WTC11 (cell line): Measurements from ENCODE around the gene CAPZB. TPM values are rescaled to one million over a fixed set of nuclear protein-coding genes. Genes with fewer than 3 reads are reported as not detected.

ENCODE experiments used
- ATAC-seq: fragments of 200-7000 bp; cut with Tn5 transposase; 2 replicates; pipeline ENCODE4 v1.10.0; 2021; ENCODE audit warnings: mild to moderate bottlenecking, moderate library complexity
- CTCF ChIA-PET: fragments of 300-600 bp; sonication (Branson Sonifier 250); formaldehyde crosslinking; loops from one replicate; lab custom pipeline; 2021; ENCODE audit warnings: antibody characterized with exemption; lab: Charles Lee
- POLR2A ChIA-PET: fragments of 350-600 bp; sonication (Branson Sonifier 250); formaldehyde crosslinking; loops from one replicate; lab custom pipeline; 2021; ENCODE audit warnings: antibody characterized with exemption; lab: Charles Lee
- DNase-seq: peaks from one replicate; pipeline ENCODE4 v3.0.0; 2021; ENCODE audit warnings: low spot score
- H3K27ac Mint-ChIP-seq: 2 replicates; pipeline ENCODE4 v1.8.0; 2021; ENCODE audit warnings: mixed read lengths
- H3K27me3 Mint-ChIP-seq: 2 replicates; pipeline ENCODE4 v1.8.0; 2021; ENCODE audit warnings: low read depth, mild to moderate bottlenecking, moderate library complexity, mixed read lengths
- H3K36me3 Mint-ChIP-seq: 2 replicates; pipeline ENCODE4 v1.8.0; 2021; ENCODE audit warnings: mixed read lengths
- H3K4me1 Mint-ChIP-seq: 2 replicates; pipeline ENCODE4 v1.8.0; 2022; ENCODE audit warnings: mixed read lengths
- H3K4me3 Mint-ChIP-seq: 2 replicates; pipeline ENCODE4 v1.8.0; 2021; ENCODE audit warnings: mild to moderate bottlenecking, moderate library complexity, mixed read lengths
- H3K9me3 Mint-ChIP-seq: 2 replicates; pipeline ENCODE4 v1.8.0; 2021; ENCODE audit warnings: mixed read lengths
- AFF4 ChIP-seq: sonication (generic); formaldehyde crosslinking; IDR thresholded peaks from 2 replicates; pipeline ENCODE4 v1.8.1; 2023; ENCODE audit warnings: mild to moderate bottlenecking, missing genetic modification reagents, borderline replicate concordance
- CTCF ChIP-seq: fragments of 200-600 bp; IDR thresholded peaks from 2 replicates; pipeline ENCODE4 v1.8.0; 2022; ENCODE audit warnings: antibody characterized with exemption
- E2F1 ChIP-seq: sonication (generic); formaldehyde crosslinking; IDR thresholded peaks from 2 replicates; pipeline ENCODE4 v1.8.0; 2022; ENCODE audit warnings: mild to moderate bottlenecking, missing genetic modification reagents
- GABPB1 ChIP-seq: sonication (generic); formaldehyde crosslinking; IDR thresholded peaks from 2 replicates; pipeline ENCODE4 v1.8.1; 2023; ENCODE audit warnings: mild to moderate bottlenecking, missing genetic modification reagents
- HMGXB4 ChIP-seq: sonication (generic); formaldehyde crosslinking; IDR thresholded peaks from 2 replicates; pipeline ENCODE4 v1.8.1; 2023; ENCODE audit warnings: mild to moderate bottlenecking, moderate library complexity, missing genetic modification reagents
- MAX ChIP-seq: sonication (generic); formaldehyde crosslinking; IDR thresholded peaks from 2 replicates; pipeline ENCODE4 v1.8.0; 2022; ENCODE audit warnings: mild to moderate bottlenecking, missing genetic modification reagents
- MYBL2 ChIP-seq: sonication (generic); formaldehyde crosslinking; IDR thresholded peaks from 2 replicates; pipeline ENCODE4 v1.8.1; 2023; ENCODE audit warnings: mild to moderate bottlenecking, moderate library complexity, missing genetic modification reagents
- NFE2L1 ChIP-seq: sonication (generic); formaldehyde crosslinking; IDR thresholded peaks from 2 replicates; pipeline ENCODE4 v1.8.1; 2023; ENCODE audit warnings: missing genetic modification reagents
- SP1 ChIP-seq: sonication (generic); formaldehyde crosslinking; conservative IDR thresholded peaks from 2 replicates; pipeline ENCODE4 v1.8.1; 2022; ENCODE audit warnings: missing genetic modification reagents
- TCF7 ChIP-seq: sonication (generic); formaldehyde crosslinking; IDR thresholded peaks from 2 replicates; pipeline ENCODE4 v1.8.0; 2022; ENCODE audit warnings: mild to moderate bottlenecking, low read depth, missing genetic modification reagents, moderate library complexity
- ZBTB21 ChIP-seq: sonication (generic); formaldehyde crosslinking; IDR thresholded peaks from 2 replicates; pipeline ENCODE4 v1.8.1; 2023; ENCODE audit warnings: mild to moderate bottlenecking, missing genetic modification reagents, borderline replicate concordance
- ZBTB43 ChIP-seq: sonication (generic); formaldehyde crosslinking; IDR thresholded peaks from 2 replicates; pipeline ENCODE4 v1.8.1; 2023; ENCODE audit warnings: mild to moderate bottlenecking, missing genetic modification reagents
- ZMAT4 ChIP-seq: fragments of 250-450 bp; sonication (Bioruptor Pico); IDR thresholded peaks from 2 replicates; pipeline ENCODE4 v1.9.0; 2021; ENCODE audit warnings: mild to moderate bottlenecking
- ZNF121 ChIP-seq: sonication (generic); formaldehyde crosslinking; IDR thresholded peaks from 2 replicates; pipeline ENCODE4 v1.8.0; 2023; ENCODE audit warnings: missing genetic modification reagents
- ZNF138 ChIP-seq: sonication (generic); formaldehyde crosslinking; conservative IDR thresholded peaks from 2 replicates; pipeline ENCODE4 v1.8.1; 2022; ENCODE audit warnings: mild to moderate bottlenecking, moderate library complexity, missing genetic modification reagents
- ZNF423 ChIP-seq: fragments of 250-450 bp; sonication (Bioruptor Pico); IDR thresholded peaks from 2 replicates; pipeline ENCODE4 v2.1.2; 2022; ENCODE audit warnings: mild to moderate bottlenecking, moderate library complexity
- ZNF671 ChIP-seq: fragments of 250-450 bp; sonication (Bioruptor Pico); IDR thresholded peaks from 2 replicates; pipeline ENCODE4 v1.8.0; 2021; ENCODE audit warnings: mild to moderate bottlenecking
- total RNA-seq: library from RNA; stranded (reverse); gene quantifications from 3 replicates; pipeline ENCODE4 v1.2.3, GENCODE V29; 2021

The CAPZB gene
- total RNA-seq, 1 experiment from 2014 or later = 348 TPM

GRCh38 chr1:19340387-19340937 is 144.9 kb downstream of the CAPZB start:
- ChIA-PET CTCF (interaction anchor here (0.7 to 2.6 kb wide), 2 partner anchors 65 to 241 kb away, joined by 4 to 18 read pairs; no protein-coding TSS in a partner anchor), POLR2A (no interaction called here)
- H3K4me3 Mint-ChIP-seq = no peak overlapping the region

GRCh38 chr1:19339214-19339861 is 146.0 kb downstream of the CAPZB start:
- ChIA-PET CTCF (interaction anchor here (0.6 to 2.8 kb wide), 12 partner anchors 15 to 365 kb away, joined by 3 to 18 read pairs (median 4); no protein-coding TSS in a partner anchor), POLR2A (no interaction called here)
- Mint-ChIP-seq H3K9me3 (no peaks in the 10 kb centered on the region), H3K27ac (peak overlapping the region; percentile 13), H3K4me3 (peak overlapping the region; percentile 33), H3K36me3 (peaks cover 12% of the 10 kb centered on the region), H3K4me1 (peaks cover 34% of the 10 kb centered on the region), H3K27me3 (no peaks in the 10 kb centered on the region)
- no peak for ATAC-seq
- no peak for TF ChIP-seq ZNF138
- no peak for DNase-seq

More at GRCh38 chr1:19340387-19340937, 144.9 kb downstream of the CAPZB start:
- ATAC-seq (no peak), DNase-seq (no peak)
- peaks cover 34% of the 10 kb centered on the region for H3K4me1 Mint-ChIP-seq
- H3K27me3 Mint-ChIP-seq = no peaks in the 10 kb centered on the region
- H3K9me3 Mint-ChIP-seq = no peaks in the 10 kb centered on the region
- H3K27ac Mint-ChIP-seq = 0 out of 2 replicates have a peak overlapping the region, but pooled peaks have one; percentile 19
- H3K36me3 Mint-ChIP-seq = peaks cover 12% of the 10 kb centered on the region
- no peak for TF ChIP-seq ZNF671
- peak; percentile 76; the same call in 1 of the 2 replicates for TF ChIP-seq ZNF121 (CRISPR knock-in tag)
- TF ChIP-seq, all 79 proteins: peak for 1

- no peaks in the 10 kb centered on the region for H3K9me3 Mint-ChIP-seq
- DNase-seq (peak; percentile 90), ATAC-seq (peak; percentile 75)
- H3K27ac Mint-ChIP-seq = peak overlapping the region; percentile 98
- ChIA-PET POLR2A (interaction anchor here (1.0 kb wide), 1 partner anchor 244 kb away, joined by 3 read pairs; no protein-coding TSS in a partner anchor), CTCF (interaction anchor here (0.7 to 3.2 kb wide), 13 partner anchors 16 to 366 kb away, joined by 3 to 18 read pairs (median 4); no protein-coding TSS in a partner anchor)
- H3K4me3 Mint-ChIP-seq = peak overlapping the region; percentile 56
- no peaks in the 10 kb centered on the region for H3K27me3 Mint-ChIP-seq
- peaks cover 6% of the 10 kb centered on the region for H3K36me3 Mint-ChIP-seq
- H3K4me1 Mint-ChIP-seq = peaks cover 34% of the 10 kb centered on the region
- TF ChIP-seq MAX (CRISPR knock-in tag) (peak; percentile 78; the same call in 1 of the 2 replicates), ZNF138 (0 out of 2 replicates have a peak, but pooled peaks have one; percentile 35), MYBL2 (CRISPR knock-in tag) (no peak), ZBTB21 (CRISPR knock-in tag) (peak; percentile 62; the same call in 1 of the 2 replicates), ZNF423 (no peak), ZMAT4 (no peak), SP1 (CRISPR knock-in tag) (0 out of 2 replicates have a peak, but pooled peaks have one; percentile 26), HMGXB4 (CRISPR knock-in tag) (peak; percentile 16; the same call in 1 of the 2 replicates), NFE2L1 (CRISPR knock-in tag) (no peak), GABPB1 (CRISPR knock-in tag) (peak; percentile 62; the same call in 1 of the 2 replicates), E2F1 (no peak), ZBTB43 (CRISPR knock-in tag) (no peak), TCF7 (CRISPR knock-in tag) (no peak), AFF4 (peak; percentile 70; the same call in 1 of the 2 replicates), CTCF (peak; percentile 33; the same call in 1 of the 2 replicates)
These were observed 147.0 kb downstream of the CAPZB start for GRCh38 chr1:19338323-19338762.
